22Rv1 (cell line): Measurements from ENCODE around the gene SEC31A.

ENCODE experiments used
- H3K27ac ChIP-seq: fragments of 450-650 bp; 2 replicates; pipeline ENCODE4 v1.5.1; 2017
- ZFX ChIP-seq: fragments of 450-650 bp; IDR thresholded peaks from 2 replicates; pipeline ENCODE4 v1.6.1; 2017; ENCODE audit warnings: antibody characterized with exemption, borderline replicate concordance
- TF ChIP-seq, protein P1 (sequence below): fragments of 450-650 bp; IDR thresholded peaks from 2 replicates; pipeline ENCODE4 v1.5.1; 2017; ENCODE audit warnings: mild to moderate bottlenecking

The SEC31A gene

GRCh38 chr4:82786828-82787227, 104.1 kb downstream of the SEC31A start:
- H3K27ac ChIP-seq: no peak overlapping the region
- TF ChIP-seq, protein P1, sequence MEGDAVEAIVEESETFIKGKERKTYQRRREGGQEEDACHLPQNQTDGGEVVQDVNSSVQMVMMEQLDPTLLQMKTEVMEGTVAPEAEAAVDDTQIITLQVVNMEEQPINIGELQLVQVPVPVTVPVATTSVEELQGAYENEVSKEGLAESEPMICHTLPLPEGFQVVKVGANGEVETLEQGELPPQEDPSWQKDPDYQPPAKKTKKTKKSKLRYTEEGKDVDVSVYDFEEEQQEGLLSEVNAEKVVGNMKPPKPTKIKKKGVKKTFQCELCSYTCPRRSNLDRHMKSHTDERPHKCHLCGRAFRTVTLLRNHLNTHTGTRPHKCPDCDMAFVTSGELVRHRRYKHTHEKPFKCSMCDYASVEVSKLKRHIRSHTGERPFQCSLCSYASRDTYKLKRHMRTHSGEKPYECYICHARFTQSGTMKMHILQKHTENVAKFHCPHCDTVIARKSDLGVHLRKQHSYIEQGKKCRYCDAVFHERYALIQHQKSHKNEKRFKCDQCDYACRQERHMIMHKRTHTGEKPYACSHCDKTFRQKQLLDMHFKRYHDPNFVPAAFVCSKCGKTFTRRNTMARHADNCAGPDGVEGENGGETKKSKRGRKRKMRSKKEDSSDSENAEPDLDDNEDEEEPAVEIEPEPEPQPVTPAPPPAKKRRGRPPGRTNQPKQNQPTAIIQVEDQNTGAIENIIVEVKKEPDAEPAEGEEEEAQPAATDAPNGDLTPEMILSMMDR: no peak
- no peak for TF ChIP-seq ZFX

DNA sequence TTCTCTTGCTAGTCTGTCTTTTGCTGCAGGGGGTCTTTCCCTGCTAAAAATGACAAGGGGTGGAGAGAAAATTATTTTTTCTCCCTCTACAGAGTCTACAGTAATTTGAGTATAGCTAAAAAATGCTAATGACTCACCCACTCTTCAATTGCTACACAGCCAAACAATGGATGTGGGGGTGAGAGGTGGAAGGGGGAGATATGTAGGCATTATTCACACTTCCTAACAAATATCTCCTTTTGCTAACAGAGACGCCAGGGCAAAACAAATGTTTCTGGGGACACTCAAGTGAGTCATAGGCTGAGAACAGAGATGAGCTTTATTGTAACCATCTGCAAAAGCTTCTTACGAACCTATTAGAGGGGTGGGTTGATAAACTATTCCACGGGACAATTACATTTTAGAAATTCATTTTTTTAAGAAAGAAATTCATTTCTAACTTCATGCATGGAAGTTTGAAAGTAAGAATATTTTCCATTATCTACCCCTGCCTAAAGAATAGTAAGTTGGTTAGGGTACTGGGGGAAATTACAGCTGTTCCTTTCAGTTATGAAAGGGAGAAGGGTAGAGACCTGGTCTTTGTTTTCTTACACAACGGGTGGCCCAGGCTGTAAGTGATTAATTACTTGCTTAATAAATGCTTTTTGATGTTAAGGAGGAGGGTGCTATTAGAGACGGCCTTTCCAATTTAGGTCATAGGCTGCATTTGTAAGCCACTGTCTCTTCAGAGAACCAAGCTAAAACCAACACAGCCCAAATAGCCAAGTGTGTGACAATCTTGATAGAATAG, 105.1 kb downstream of the SEC31A start:
- no peak overlapping the region for H3K27ac ChIP-seq

GRCh38 chr4:82784681-82785610, 106.0 kb downstream of the SEC31A start:
- no peak for TF ChIP-seq ZFX
- TF ChIP-seq, protein P1: no peak
- H3K27ac ChIP-seq: no peak overlapping the region

More for the DNA sequence above, 105.1 kb downstream of the SEC31A start:
- TF ChIP-seq, protein P1: no peak
- TF ChIP-seq ZFX: no peak

- TF ChIP-seq, protein P1: no peak
- TF ChIP-seq ZFX: no peak
- H3K27ac ChIP-seq: no peak overlapping the region
Measured at GRCh38 chr4:82782626-82783345, 108.2 kb downstream of the SEC31A start.

- no peak overlapping the region for H3K27ac ChIP-seq
- TF ChIP-seq, protein P1: no peak
- no peak for TF ChIP-seq ZFX
Measured at GRCh38 chr4:82780752-82781231, 110.2 kb downstream of the SEC31A start.

- no peak overlapping the region for H3K27ac ChIP-seq
- TF ChIP-seq, protein P1: no peak
- no peak for TF ChIP-seq ZFX
Measured at GRCh38 chr4:82780170-82780751, 110.7 kb downstream of the SEC31A start.
